Coronary artery (tissue), 2 donors: ENCODE data around the gene OLFML2A.

ENCODE experiments used
- DNase-seq: peaks from one replicate; pipeline ENCODE4 v3.0.0-alpha.2; 2017; ENCODE audit warnings: low spot score
- H3K27ac ChIP-seq, 2 donors: fragments of 200-600 bp; sonication (generic); one replicate each; pipeline ENCODE4 v1.5.1; 2016 to 2019
- H3K4me3 ChIP-seq: fragments of 200-600 bp; sonication (generic); 2 replicates; pipeline ENCODE4 v1.5.1; 2016; ENCODE audit warnings: mild to moderate bottlenecking, moderate library complexity
- CTCF ChIP-seq: fragments of 200-600 bp; sonication (generic); IDR thresholded peaks from one replicate; pipeline ENCODE4 v1.5.1; 2019; ENCODE audit warnings: antibody characterized with exemption

Gene OLFML2A

GRCh38 chr9:124813501-124814163 lies 36.7 kb downstream of the OLFML2A start:
- TF ChIP-seq CTCF = no peak
- no peak for DNase-seq
- H3K27ac ChIP-seq = peak overlapping the region in 1 of 2 donors; percentile 13
- no peak overlapping the region for H3K4me3 ChIP-seq

GRCh38 chr9:124814164-124814535 lies 37.2 kb downstream of the OLFML2A start:
- TF ChIP-seq CTCF = no peak
- no peak for DNase-seq
- Histone ChIP-seq H3K4me3 (no peak overlapping the region), H3K27ac (no peak overlapping the region)

- TF ChIP-seq CTCF = no peak
- no peak overlapping the region for H3K4me3 ChIP-seq
- DNase-seq = no peak
- H3K27ac ChIP-seq = no peak overlapping the region
Measured at GRCh38 chr9:124815601-124816000, 38.7 kb downstream of the OLFML2A start.

- TF ChIP-seq CTCF = no peak
- no peak for DNase-seq
- Histone ChIP-seq H3K4me3 (no peak overlapping the region), H3K27ac (no peak overlapping the region)
Measured at GRCh38 chr9:124818431-124819281, 41.7 kb downstream of the OLFML2A start.

- no peak for TF ChIP-seq CTCF
- no peak overlapping the region for H3K27ac ChIP-seq
- no peak overlapping the region for H3K4me3 ChIP-seq
- no peak for DNase-seq
Measured at GRCh38 chr9:124820698-124821623, 44.0 kb downstream of the OLFML2A start.

- no peak for DNase-seq
- TF ChIP-seq CTCF = no peak
- H3K4me3 ChIP-seq = no peak overlapping the region
- no peak overlapping the region for H3K27ac ChIP-seq
Measured at GRCh38 chr9:124828489-124829333, 51.8 kb downstream of the OLFML2A start.
